H1 (cell line): ENCODE measurements around the gene FBXW8. TPM values are rescaled to one million over a fixed set of nuclear protein-coding genes. Genes with fewer than 3 reads are reported as not detected.

ENCODE experiments used
- CTCF ChIA-PET: fragments of 300-600 bp; sonication (Branson Sonifier 250); formaldehyde crosslinking; loops from one replicate; lab custom pipeline; 2021; ENCODE audit not compliant: partially characterized antibody; lab: Charles Lee
- POLR2A ChIA-PET: fragments of 300-600 bp; sonication (Branson Sonifier 250); formaldehyde crosslinking; loops from one replicate; lab custom pipeline; 2021; ENCODE audit warnings: inconsistent platforms; ENCODE audit not compliant: partially characterized antibody; lab: Charles Lee
- DNase-seq, 2 experiments: peaks; one replicate each; pipeline versions ENCODE4 v3.0.0 to v3.0.0-alpha.2; 2010 to 2022; ENCODE audit warnings: low spot score in 2 of 2, low read depth in 1 of 2, mixed read lengths in 1 of 2
- FAIRE-seq: peaks from 2 replicates; lab custom pipeline; 2011; peaks lifted over from hg19 to GRCh38; lab: Jason Lieb, UNC
- H2AFZ ChIP-seq: 2 replicates; pipeline ENCODE4 v1.8.1; 2012; ENCODE audit warnings: low read length, inconsistent platforms
- H2AK5ac ChIP-seq: 2 replicates; pipeline ENCODE4 v1.6.1; 2013; ENCODE audit warnings: low read depth, low read length
- H2BK120ac ChIP-seq: replicated peaks from 2 replicates; pipeline ENCODE3; 2013; ENCODE audit warnings: low read depth, low read length, inconsistent platforms
- H2BK12ac ChIP-seq: 2 replicates; pipeline ENCODE4 v1.6.1; 2013; ENCODE audit warnings: low read depth, low read length
- H2BK15ac ChIP-seq: 2 replicates; pipeline ENCODE4 v1.6.1; 2013; ENCODE audit warnings: low read length
- H2BK20ac ChIP-seq: 2 replicates; pipeline ENCODE4 v1.6.1; 2013; ENCODE audit warnings: low read length
- H2BK5ac ChIP-seq: 2 replicates; pipeline ENCODE4 v1.6.1; 2013; ENCODE audit warnings: low read depth, low read length
- H3K14ac ChIP-seq: 2 replicates; pipeline ENCODE4 v1.6.1; 2013; ENCODE audit warnings: inconsistent platforms; ENCODE audit not compliant: insufficient read length
- H3K18ac ChIP-seq: 2 replicates; pipeline ENCODE4 v1.6.1; 2013; ENCODE audit warnings: low read length; ENCODE audit errors: extremely low read depth
- H3K23ac ChIP-seq: 2 replicates; pipeline ENCODE4 v1.6.1; 2013; ENCODE audit warnings: inconsistent platforms; ENCODE audit not compliant: insufficient read length
- H3K23me2 ChIP-seq: 2 replicates; pipeline ENCODE4 v1.6.1; 2013; ENCODE audit warnings: low read depth, low read length
- H3K27ac ChIP-seq: 2 replicates; pipeline ENCODE4 v1.6.1; 2011; ENCODE audit warnings: low read depth, low read length, inconsistent platforms
- H3K27me3 ChIP-seq, 4 experiments: replicated peaks in 1 of 4; 1 replicate in 1 of 4; 2 replicates in 3 of 4; pipeline versions ENCODE4 v1.6.1 to v1.8.1; 2011 to 2013; ENCODE audit warnings: low read length in 3 of 4, mild to moderate bottlenecking in 3 of 4, inconsistent platforms in 2 of 4, mixed read lengths in 2 of 4, moderate library complexity in 1 of 4; ENCODE audit not compliant: control insufficient read depth in 3 of 4, insufficient read depth in 3 of 4; ENCODE audit errors: extremely low read depth in 1 of 4
- H3K36me3 ChIP-seq, 4 experiments: 2 replicates each; pipeline versions ENCODE4 v1.6.1 to v1.8.1; 2011 to 2013; ENCODE audit warnings: mild to moderate bottlenecking in 4 of 4, low read length in 3 of 4, moderate library complexity in 2 of 4, control low read depth in 1 of 4, inconsistent platforms in 1 of 4; ENCODE audit not compliant: insufficient read depth in 4 of 4, control insufficient read depth in 2 of 4
- H3K4ac ChIP-seq: replicated peaks from 2 replicates; pipeline ENCODE3; 2013; ENCODE audit warnings: low read length, low read depth, mixed read lengths, inconsistent platforms; ENCODE audit not compliant: insufficient read length
- H3K4me1 ChIP-seq, 4 experiments: replicated peaks in 1 of 4; 1 replicate in 1 of 4; 2 replicates in 3 of 4; pipeline versions ENCODE4 v1.6.1 to v1.8.1; 2011 to 2013; ENCODE audit warnings: low read length in 3 of 4, inconsistent platforms in 2 of 4, mixed read lengths in 1 of 4; ENCODE audit not compliant: insufficient read depth in 4 of 4, control insufficient read depth in 3 of 4
- H3K4me2 ChIP-seq, 2 experiments: 2 replicates each; pipeline versions ENCODE4 v1.6.1 to v1.8.1; 2011 to 2013; ENCODE audit warnings: low read depth in 2 of 2, low read length in 2 of 2, control low read depth in 1 of 2, inconsistent platforms in 1 of 2, mild to moderate bottlenecking in 1 of 2; ENCODE audit not compliant: insufficient read depth in 1 of 2
- H3K4me3 ChIP-seq, 4 experiments: fragments of 200-600, 300-600 bp in 1 of 4; sonication (generic), shearing (Covaris generic), sonication (Bioruptor Twin) in 1 of 4; 2 replicates each; pipeline versions ENCODE4 v1.5.1 to v1.8.1; 2011 to 2016; ENCODE audit warnings: low read length in 4 of 4, low read depth in 3 of 4, control low read depth in 2 of 4, inconsistent platforms in 2 of 4, mild to moderate bottlenecking in 2 of 4, mixed read lengths in 1 of 4, moderate library complexity in 1 of 4; ENCODE audit not compliant: insufficient read depth in 2 of 4; ENCODE audit errors: extremely low read depth in 1 of 4
- H3K56ac ChIP-seq: replicated peaks from 2 replicates; pipeline ENCODE3; 2013; ENCODE audit warnings: low read depth, mild to moderate bottlenecking, mixed read lengths, low read length, inconsistent platforms; ENCODE audit not compliant: insufficient read length
- H3K79me1 ChIP-seq: 2 replicates; pipeline ENCODE4 v1.6.1; 2013; ENCODE audit warnings: low read depth, low read length, control low read depth
- H3K79me2 ChIP-seq, 2 experiments: 2 replicates each; pipeline versions ENCODE4 v1.6.1 to v1.8.1; 2012 to 2013; ENCODE audit warnings: low read length in 2 of 2, mild to moderate bottlenecking in 2 of 2, inconsistent platforms in 1 of 2; ENCODE audit not compliant: insufficient read depth in 2 of 2, control insufficient read depth in 1 of 2
- H3K9ac ChIP-seq, 4 experiments: replicated peaks in 1 of 4; 1 replicate in 1 of 4; 2 replicates in 3 of 4; pipeline versions ENCODE4 v1.6.1 to v1.8.1; 2011 to 2013; ENCODE audit warnings: low read depth in 3 of 4, low read length in 3 of 4, control low read depth in 2 of 4, mild to moderate bottlenecking in 2 of 4, moderate library complexity in 2 of 4, inconsistent platforms in 1 of 4; ENCODE audit errors: extremely low read depth in 1 of 4
- H3K9me3 ChIP-seq, 2 experiments: 2 replicates each; pipeline versions ENCODE4 v1.6.1 to v1.8.1; 2012 to 2013; ENCODE audit warnings: mild to moderate bottlenecking in 2 of 2, moderate library complexity in 2 of 2, control low read depth in 1 of 2, inconsistent platforms in 1 of 2, low read depth in 1 of 2, low read length in 1 of 2, mixed read lengths in 1 of 2; ENCODE audit not compliant: insufficient read depth in 2 of 2
- H4K20me1 ChIP-seq, 2 experiments: replicated peaks in 1 of 2; 2 replicates each; pipeline versions ENCODE3 to v1.8.1; 2011 to 2013; ENCODE audit warnings: inconsistent platforms in 2 of 2, low read length in 2 of 2, mild to moderate bottlenecking in 1 of 2; ENCODE audit not compliant: insufficient read depth in 2 of 2, control insufficient read depth in 1 of 2
- H4K5ac ChIP-seq: 2 replicates; pipeline ENCODE4 v1.6.1; 2013; ENCODE audit warnings: low read length, low read depth, mixed read lengths, inconsistent platforms; ENCODE audit not compliant: insufficient read length
- H4K8ac ChIP-seq: 2 replicates; pipeline ENCODE4 v1.8.0; 2013; ENCODE audit warnings: mild to moderate bottlenecking, moderate library complexity, low read length, inconsistent platforms; ENCODE audit not compliant: insufficient read depth; ENCODE audit errors: extremely low read depth
- H4K91ac ChIP-seq: replicated peaks from 2 replicates; pipeline ENCODE3; 2013; ENCODE audit warnings: low read length, mixed read lengths, inconsistent platforms; ENCODE audit not compliant: insufficient read length
- HDAC6 ChIP-seq: IDR thresholded peaks from one replicate; pipeline ENCODE4 v1.7.1; 2012; ENCODE audit warnings: low read depth, mild to moderate bottlenecking, inconsistent platforms, low read length, moderate library complexity
- JUN ChIP-seq: IDR thresholded peaks from 2 replicates; pipeline ENCODE4 v1.6.1; 2011; ENCODE audit warnings: low read depth, mild to moderate bottlenecking, improper control_type of control experiment, low read length
- POU5F1 ChIP-seq: IDR thresholded peaks from 2 replicates; pipeline ENCODE4 v1.6.1; 2011; ENCODE audit warnings: low read depth, mild to moderate bottlenecking, low read length, moderate library complexity
- SRF ChIP-seq: IDR thresholded peaks from 2 replicates; pipeline ENCODE4 v1.6.1; 2011; ENCODE audit warnings: mild to moderate bottlenecking, low read depth, low read length, moderate library complexity
- TAF7 ChIP-seq: optimal IDR thresholded peaks from 2 replicates; pipeline ENCODE3; 2011; ENCODE audit warnings: low read depth, mild to moderate bottlenecking, inconsistent platforms, low read length, moderate library complexity, borderline replicate concordance
- TBP ChIP-seq: IDR thresholded peaks from 2 replicates; pipeline ENCODE4 v1.6.1; 2011; ENCODE audit warnings: low read depth, low read length, improper control_type of control experiment
- WGBS, 2 experiments: shearing (Covaris generic) in 1 of 2; methylation state at CpG; one replicate each; pipeline versions ENCODE4 v1.1.6 to v1.1.7; 2013 to 2015; ENCODE audit warnings: low lambda C conversion rate in 2 of 2, mixed read lengths in 2 of 2, inconsistent platforms in 1 of 2, low coverage in 1 of 2, missing lambda C conversion rate in 1 of 2; ENCODE audit not compliant: insufficient replicate concordance in 2 of 2, insufficient coverage in 1 of 2, insufficient read length in 1 of 2; ENCODE audit errors: extremely low coverage in 1 of 2, missing lambda C conversion rate in 1 of 2; 5-methylcytosine and 5-hydroxymethylcytosine counted together
- polyA plus RNA-seq, 7 experiments: library from polyadenylated mRNA; depleted of rRNA in 3 of 7; stranded (reverse) in 5 of 7; unstranded in 2 of 7; fragments of >200 nt in 5 of 7; fragments of 200-250 nt in 2 of 7; gene quantifications; 1 replicate in 5 of 7; 2 replicates in 1 of 7; 4 replicates in 1 of 7; pipeline versions ENCODE4 v1.2.1 to v1.2.3, GENCODE V29; 2011 to 2013; ENCODE audit warnings: missing spikeins in 2 of 7, mixed read lengths in 2 of 7
- total RNA-seq: library from RNA; stranded (reverse); fragmentation: NEBNext Ultra II Directional; extraction: Animal tissue kit (Norgen Biotek cat#: 25700); gene quantifications from 2 replicates; pipeline ENCODE4 v1.2.1, GENCODE V29; 2021
- TF ChIP-seq, protein P1 (sequence below): IDR thresholded peaks from 2 replicates; pipeline ENCODE4 v1.6.1; 2012; ENCODE audit warnings: inconsistent platforms

Gene FBXW8
- total and polyA plus RNA-seq, 2 of the 8 experiments (the other 6 are each of a cell fraction or from before 2014, with no cell fraction given) = 15.8 to 16.0 TPM

DNA sequence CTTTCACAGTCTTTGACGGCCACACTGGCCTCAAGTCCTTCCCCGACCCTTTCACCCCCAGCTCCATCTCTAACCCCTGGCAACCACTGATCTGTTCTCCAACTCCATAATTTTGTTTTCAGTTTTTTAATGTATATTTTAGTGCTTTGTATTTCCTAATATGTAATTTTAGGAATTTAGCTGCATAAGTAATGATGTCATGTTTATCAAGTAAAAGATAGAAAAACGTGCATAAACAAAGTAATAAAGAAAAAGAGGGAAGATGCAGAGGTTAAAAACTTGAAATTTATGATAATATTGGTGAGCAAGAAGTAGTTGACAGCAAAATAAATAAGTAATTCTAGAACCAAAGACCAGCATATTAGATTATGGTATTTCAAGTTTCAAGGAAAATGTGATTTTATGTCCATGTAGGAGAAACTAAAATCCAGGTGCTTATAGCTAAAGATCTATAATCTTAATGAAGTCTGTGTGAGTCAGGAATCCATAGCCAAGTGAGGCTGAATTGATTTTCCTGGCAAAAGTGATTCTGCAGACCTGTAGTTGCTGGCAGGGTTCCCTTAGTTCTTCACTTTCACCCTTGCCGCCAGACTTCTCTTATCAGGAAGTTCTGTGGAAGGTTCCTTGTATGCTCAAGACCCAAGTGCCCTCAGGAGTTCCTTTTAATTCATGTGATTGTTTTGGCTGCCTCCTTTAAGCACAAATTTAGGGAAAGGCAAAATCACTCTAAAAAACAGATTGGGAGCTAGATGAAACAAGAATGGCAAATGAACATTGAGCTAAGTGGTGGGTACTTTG lies 24.4 kb downstream of the FBXW8 start:
- H3K79me1 ChIP-seq = no peaks in the 10 kb centered on the region; the same call in 1 of the 2 replicates
- H3K4me2 ChIP-seq = no peak overlapping the region
- no peak overlapping the region for H2BK12ac ChIP-seq
- H3K4me3 ChIP-seq = no peak overlapping the region
- H3K23me2 ChIP-seq = 0 out of 2 replicates have a peak, but pooled peaks cover 2% of the 10 kb centered on the region
- no peak overlapping the region for H2AK5ac ChIP-seq
- H2AFZ ChIP-seq = no peak overlapping the region
- ChIA-PET POLR2A (interaction anchor here (1.2 kb wide), 1 partner anchor 24 kb away, joined by 3 read pairs; the partner anchor contains the start of gene FBXW8), CTCF (interaction anchor here (0.9 to 1.6 kb wide), 3 partner anchors 8 to 16 kb away, joined by 3 read pairs; no protein-coding TSS in a partner anchor)
- H3K9ac ChIP-seq = no peak overlapping the region
- no peak overlapping the region for H2BK5ac ChIP-seq
- H4K5ac ChIP-seq = no peak overlapping the region
- peaks cover 0 to 24% (median 2%) of the 10 kb centered on the region in 4 experiments; a peak in 4 of 8 replicates for H3K36me3 ChIP-seq
- peaks cover 0 to 4% of the 10 kb centered on the region in 2 experiments; a peak in 1 of 4 replicates for H3K9me3 ChIP-seq
- no peaks in the 10 kb centered on the region for H4K20me1 ChIP-seq
- no peak overlapping the region for H2BK15ac ChIP-seq
- no peak overlapping the region for H3K27ac ChIP-seq
- H3K27me3 ChIP-seq = no peaks in the 10 kb centered on the region
- no peak overlapping the region for H3K23ac ChIP-seq
- WGBS, 2 experiments = 89% methylated on average over 4 of the region's 4 CpGs; no CpG with 5 or more reads in 1 of the 2 experiments
- no peaks in the 10 kb centered on the region for H3K79me2 ChIP-seq
- no peak overlapping the region for H3K56ac ChIP-seq
- no peaks in the 10 kb centered on the region for H3K4me1 ChIP-seq
- no peak overlapping the region for H3K4ac ChIP-seq
- H4K8ac ChIP-seq = no peak overlapping the region
- H3K18ac ChIP-seq = no peak overlapping the region
- no peak overlapping the region for H3K14ac ChIP-seq
- DNase-seq (no peak), FAIRE-seq (no peak)
- no peak overlapping the region for H4K91ac ChIP-seq
- no peak overlapping the region for H2BK20ac ChIP-seq
- no peak overlapping the region for H2BK120ac ChIP-seq
- TF ChIP-seq POU5F1 (no peak), JUN (no peak), HDAC6 (no peak), TBP (no peak), TAF7 (no peak), SRF (no peak)
- TF ChIP-seq, protein P1, sequence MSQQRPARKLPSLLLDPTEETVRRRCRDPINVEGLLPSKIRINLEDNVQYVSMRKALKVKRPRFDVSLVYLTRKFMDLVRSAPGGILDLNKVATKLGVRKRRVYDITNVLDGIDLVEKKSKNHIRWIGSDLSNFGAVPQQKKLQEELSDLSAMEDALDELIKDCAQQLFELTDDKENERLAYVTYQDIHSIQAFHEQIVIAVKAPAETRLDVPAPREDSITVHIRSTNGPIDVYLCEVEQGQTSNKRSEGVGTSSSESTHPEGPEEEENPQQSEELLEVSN = no peak
